Measurements from ENCODE around the gene DAZAP1.
A peak's percentile ranks its signal among the peaks of the same experiment; 100 is the strongest.
"Not testable (repeated sequence)": the region's sequence is repeated elsewhere in the genome, so short reads cannot be mapped to it uniquely, and the experiment has no call there.

DAZAP1 gene

GRCh38 chr19:1425102-1425837, 17.9 kb downstream of the DAZAP1 start:
- no peak for DNase-seq (ENCODE audit: low read depth)

- no peak for DNase-seq (ENCODE audit: low read depth)
Observed at GRCh38 chr19:1425902-1426301, 18.5 kb downstream of the DAZAP1 start.

- no peak for DNase-seq (ENCODE audit: low read depth)
Observed at GRCh38 chr19:1426736-1427135, 19.4 kb downstream of the DAZAP1 start.

- DNase-seq (ENCODE audit: low read depth), result no peak
Observed at GRCh38 chr19:1427221-1427920, 20.0 kb downstream of the DAZAP1 start.

- DNase-seq (ENCODE audit: low read depth), result no peak
Observed at GRCh38 chr19:1428738-1429391, 21.5 kb downstream of the DAZAP1 start.

GRCh38 chr19:1429750-1430149, 22.4 kb downstream of the DAZAP1 start:
- DNase-seq (ENCODE audit: low read depth), result no peak

- DNase-seq (ENCODE audit: low read depth), result no peak
Observed at GRCh38 chr19:1430246-1430645, 22.9 kb downstream of the DAZAP1 start.

GRCh38 chr19:1431759-1432506, 24.5 kb downstream of the DAZAP1 start:
- no peak for DNase-seq (ENCODE audit: low read depth)

GRCh38 chr19:1432507-1432887, 25.1 kb downstream of the DAZAP1 start:
- DNase-seq (ENCODE audit: low read depth), result no peak

- DNase-seq (ENCODE audit: low read depth), result no peak
Observed at GRCh38 chr19:1433119-1434039, 26.0 kb downstream of the DAZAP1 start.

- DNase-seq (ENCODE audit: low read depth), result no peak
Observed at GRCh38 chr19:1434040-1434366, 26.6 kb downstream of the DAZAP1 start.

GRCh38 chr19:1434577-1435060, 27.2 kb downstream of the DAZAP1 start:
- no peak for DNase-seq (ENCODE audit: low read depth)

GRCh38 chr19:1435378-1435989, 28.1 kb downstream of the DAZAP1 start:
- no peak for DNase-seq (ENCODE audit: low read depth)

GRCh38 chr19:1437609-1438008, 30.2 kb downstream of the DAZAP1 start:
- DNase-seq (ENCODE audit: low read depth), result no peak

GRCh38 chr19:1438035-1438932, 30.9 kb downstream of the DAZAP1 start, which contains the start of gene RPS15:
RPS15 (plus strand) TSS chr19:1438396; CDS start chr19:1438426, 30 bp downstream.
- peak; percentile 92 for DNase-seq (ENCODE audit: low read depth)

GRCh38 chr19:1438933-1439354, 31.6 kb downstream of the DAZAP1 start:
- no peak for DNase-seq (ENCODE audit: low read depth)

- DNase-seq (ENCODE audit: low read depth), result not testable (repeated sequence)
Observed at GRCh38 chr19:1439525-1440417, 32.4 kb downstream of the DAZAP1 start.

- DNase-seq (ENCODE audit: low read depth), result no peak
Observed at GRCh38 chr19:1440418-1440801, 33.0 kb downstream of the DAZAP1 start.

GRCh38 chr19:1441022-1441426, 33.6 kb downstream of the DAZAP1 start:
- no peak for DNase-seq (ENCODE audit: low read depth)

All from stimulated activated CD4-positive, alpha-beta T cell treated with anti-CD3 and anti-CD28 coated beads, Interleukin-2, amount 100 ng/mL, for 4 hours (primary cell).